HEK293T (cell line): ENCODE measurements around the gene KRT80.

Source experiments
- ARNT ChIP-seq: fragments of 450-650 bp; IDR thresholded peaks from 2 replicates; pipeline ENCODE4 v1.6.1; 2017; ENCODE audit warnings: mild to moderate bottlenecking
- CTBP1 ChIP-seq: fragments of 450-650 bp; IDR thresholded peaks from 2 replicates; pipeline ENCODE4 v1.6.1; 2016; ENCODE audit warnings: borderline replicate concordance
- ELF4 ChIP-seq: fragments of 450-650 bp; IDR thresholded peaks from 2 replicates; pipeline ENCODE4 v1.6.1; 2017; ENCODE audit warnings: antibody characterized with exemption
- FOXM1 ChIP-seq: fragments of 450-650 bp; IDR thresholded peaks from 2 replicates; pipeline ENCODE4 v1.6.1; 2017; ENCODE audit warnings: mild to moderate bottlenecking, borderline replicate concordance
- SUZ12 ChIP-seq: fragments of 450-650 bp; IDR thresholded peaks from 2 replicates; pipeline ENCODE4 v1.6.1; 2016; ENCODE audit warnings: mild to moderate bottlenecking
- TARDBP ChIP-seq: fragments of 450-650 bp; IDR thresholded peaks from 2 replicates; pipeline ENCODE4 v1.6.1; 2016
- ZNF384 ChIP-seq: fragments of 450-650 bp; IDR thresholded peaks from 2 replicates; pipeline ENCODE4 v1.6.1; 2016

GRCh38 chr12:52211716-52212585 is 20.1 kb upstream of the KRT80 start:
- TF ChIP-seq FOXM1 (no peak), ELF4 (no peak), CTBP1 (no peak), ARNT (no peak), ZNF384 (no peak), TARDBP (no peak), SUZ12 (no peak)
